ENCODE data around the gene PRAMEF5. TPM values are rescaled to one million over a fixed set of nuclear protein-coding genes. Genes with fewer than 3 reads are reported as not detected.
"Not testable (repeated sequence)": the region's sequence is repeated elsewhere in the genome, so short reads cannot be mapped to it uniquely, and the experiment has no call there.

Gene PRAMEF5
- total and polyA plus RNA-seq, 2 donors (not counting 1 experiment from before 2014, with no cell fraction given), result not detected

DNA sequence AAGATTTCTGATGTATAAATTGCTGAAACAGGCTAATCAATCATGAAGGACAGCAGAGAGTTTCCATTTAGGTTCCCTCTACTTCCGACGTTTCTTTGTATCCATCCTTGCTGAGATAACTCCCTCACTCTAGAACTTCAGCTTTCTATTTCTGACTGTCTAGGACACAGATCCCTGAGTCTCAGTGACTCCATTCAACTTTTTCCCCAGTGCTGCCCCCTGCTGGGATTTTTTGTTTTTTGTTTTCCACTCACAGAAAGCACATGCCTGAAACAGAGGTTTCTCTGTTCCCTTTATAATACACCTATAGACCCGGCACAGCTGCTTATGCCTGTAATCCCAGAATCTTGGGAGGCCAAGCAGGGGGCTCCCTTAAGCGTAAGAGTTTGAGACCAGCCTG is 31.2 kb upstream of the PRAMEF5 start:
- H3K79me2 ChIP-seq (ENCODE audit: control insufficient read depth, insufficient read depth, low read length); H3K9ac ChIP-seq (ENCODE audit: low read length); CTCF ChIA-PET; POLR2A ChIA-PET; H3K9me3 Mint-ChIP-seq (ENCODE audit: insufficient read depth); H3K27me3 ChIP-seq (replicated peaks in 1 of 4; ENCODE audit: control extremely low read depth in 1 of 4, control insufficient read depth in 3 of 4, insufficient read depth in 4 of 4, low read length in 3 of 4); H3K4me3 Mint-ChIP-seq; DNase-seq; H3K27ac ChIP-seq (ENCODE audit: low read length in 2 of 2); H4K20me1 ChIP-seq (ENCODE audit: control insufficient read depth, insufficient read depth, low read length, poor library complexity, severe bottlenecking); H3K4me2 ChIP-seq (replicated peaks; ENCODE audit: low read depth, low read length, poor library complexity, severe bottlenecking); H3K27ac Mint-ChIP-seq; H3K4me1 ChIP-seq (ENCODE audit: control insufficient read depth in 2 of 2, insufficient read depth in 2 of 2, low read length in 2 of 2); intact Hi-C loops (cut with micrococcal nuclease); ATAC-seq (ENCODE audit: low read depth); H3K36me3 ChIP-seq (replicated peaks in 1 of 2; ENCODE audit: control extremely low read depth in 1 of 2, control insufficient read depth in 1 of 2, extremely low read depth in 1 of 2, insufficient read depth in 2 of 2, low read length in 1 of 2); H3K4me3 ChIP-seq (ENCODE audit: control extremely low read depth in 1 of 5, extremely low read depth in 1 of 5, insufficient read depth in 1 of 5, low read depth in 2 of 5, low read length in 4 of 5); H2AFZ ChIP-seq (ENCODE audit: insufficient read depth, low read depth, low read length, poor library complexity, severe bottlenecking); H3K4me1 Mint-ChIP-seq; H3K9me3 ChIP-seq (ENCODE audit: control extremely low read depth in 1 of 3, control insufficient read depth in 2 of 3, insufficient read depth in 1 of 3, low read length in 2 of 3); H3K27me3 Mint-ChIP-seq: not testable (repeated sequence)
- no CpG with 5 or more reads among the region's 4 CpGs for WGBS (ENCODE audit: insufficient coverage)

DNA sequence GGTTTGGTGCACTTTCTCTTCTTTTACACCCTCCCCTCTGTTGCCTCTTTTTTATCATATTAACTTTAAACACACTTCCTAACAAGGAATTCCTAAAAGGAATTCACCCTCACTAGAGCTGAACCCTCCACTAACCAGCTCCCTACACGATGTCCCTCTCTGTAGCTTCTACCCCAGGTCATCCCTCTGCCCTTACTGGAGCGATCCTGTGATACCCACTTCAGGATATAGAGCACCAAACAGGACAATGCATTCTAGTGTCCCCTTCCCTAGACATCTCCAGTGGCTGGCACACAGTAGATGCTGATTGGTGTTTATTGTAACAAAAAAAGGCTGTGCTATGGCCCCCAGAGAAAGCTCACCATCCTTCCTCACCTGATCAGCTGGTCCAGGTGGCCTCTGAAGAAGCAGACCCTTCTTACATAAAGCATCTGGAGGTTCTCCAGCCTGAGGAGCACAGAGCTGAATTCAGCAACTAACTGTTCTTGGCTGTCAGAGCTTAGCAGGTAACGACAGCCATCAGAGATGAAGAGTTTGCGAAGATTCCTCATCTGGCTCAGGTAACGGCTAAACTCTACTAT is 29.4 kb upstream of the PRAMEF5 start:
- Histone ChIP-seq H4K20me1 (ENCODE audit: control insufficient read depth, insufficient read depth, low read length, poor library complexity, severe bottlenecking) (no peaks in the 10 kb centered on the region), H3K27ac (ENCODE audit: low read length in 2 of 2) (no peak overlapping the region), H3K4me2 (replicated peaks; ENCODE audit: low read depth, low read length, poor library complexity, severe bottlenecking) (no peak overlapping the region), H2AFZ (ENCODE audit: insufficient read depth, low read depth, low read length, poor library complexity, severe bottlenecking) (no peak overlapping the region), H3K79me2 (ENCODE audit: control insufficient read depth, insufficient read depth, low read length) (no peaks in the 10 kb centered on the region), H3K4me1 (ENCODE audit: control insufficient read depth in 2 of 2, insufficient read depth in 2 of 2, low read length in 2 of 2) (no peaks in the 10 kb centered on the region), H3K9ac (ENCODE audit: low read length) (no peak overlapping the region), H3K4me3 (ENCODE audit: control extremely low read depth in 1 of 5, extremely low read depth in 1 of 5, insufficient read depth in 1 of 5, low read depth in 2 of 5, low read length in 4 of 5) (no peak overlapping the region), H3K9me3 (ENCODE audit: control extremely low read depth in 1 of 3, control insufficient read depth in 2 of 3, insufficient read depth in 1 of 3, low read length in 2 of 3) (no peaks in the 10 kb centered on the region), H3K27me3 (replicated peaks in 1 of 4; ENCODE audit: control extremely low read depth in 1 of 4, control insufficient read depth in 3 of 4, insufficient read depth in 4 of 4, low read length in 3 of 4) (no peaks in the 10 kb centered on the region), H3K36me3 (replicated peaks in 1 of 2; ENCODE audit: control extremely low read depth in 1 of 2, control insufficient read depth in 1 of 2, extremely low read depth in 1 of 2, insufficient read depth in 2 of 2, low read length in 1 of 2) (no peaks in the 10 kb centered on the region)
- ChIA-PET POLR2A (no interaction called here), CTCF (no interaction called here)
- H3K9me3 Mint-ChIP-seq (ENCODE audit: insufficient read depth), result no peaks in the 10 kb centered on the region
- intact Hi-C loops (cut with micrococcal nuclease), result no loop called here
- H3K27me3 Mint-ChIP-seq, result peaks cover 4% of the 10 kb centered on the region
- WGBS (ENCODE audit: insufficient coverage), result 82% methylated on average over 4 of the region's 5 CpGs
- no peaks in the 10 kb centered on the region for H3K4me1 Mint-ChIP-seq
- ATAC-seq (ENCODE audit: low read depth) (no peak), DNase-seq (no peak)
- H3K27ac Mint-ChIP-seq, result no peak overlapping the region
- TF ChIP-seq EZH2 (IDR thresholded peaks at IDR 0.05; ENCODE audit: borderline replicate concordance, insufficient read depth, low read depth, low read length, poor library complexity, severe bottlenecking), result no peak
- TF ChIP-seq, protein P1, sequence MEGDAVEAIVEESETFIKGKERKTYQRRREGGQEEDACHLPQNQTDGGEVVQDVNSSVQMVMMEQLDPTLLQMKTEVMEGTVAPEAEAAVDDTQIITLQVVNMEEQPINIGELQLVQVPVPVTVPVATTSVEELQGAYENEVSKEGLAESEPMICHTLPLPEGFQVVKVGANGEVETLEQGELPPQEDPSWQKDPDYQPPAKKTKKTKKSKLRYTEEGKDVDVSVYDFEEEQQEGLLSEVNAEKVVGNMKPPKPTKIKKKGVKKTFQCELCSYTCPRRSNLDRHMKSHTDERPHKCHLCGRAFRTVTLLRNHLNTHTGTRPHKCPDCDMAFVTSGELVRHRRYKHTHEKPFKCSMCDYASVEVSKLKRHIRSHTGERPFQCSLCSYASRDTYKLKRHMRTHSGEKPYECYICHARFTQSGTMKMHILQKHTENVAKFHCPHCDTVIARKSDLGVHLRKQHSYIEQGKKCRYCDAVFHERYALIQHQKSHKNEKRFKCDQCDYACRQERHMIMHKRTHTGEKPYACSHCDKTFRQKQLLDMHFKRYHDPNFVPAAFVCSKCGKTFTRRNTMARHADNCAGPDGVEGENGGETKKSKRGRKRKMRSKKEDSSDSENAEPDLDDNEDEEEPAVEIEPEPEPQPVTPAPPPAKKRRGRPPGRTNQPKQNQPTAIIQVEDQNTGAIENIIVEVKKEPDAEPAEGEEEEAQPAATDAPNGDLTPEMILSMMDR (IDR thresholded peaks at IDR 0.05), result no peak
- H3K4me3 Mint-ChIP-seq, result no peak overlapping the region

DNA sequence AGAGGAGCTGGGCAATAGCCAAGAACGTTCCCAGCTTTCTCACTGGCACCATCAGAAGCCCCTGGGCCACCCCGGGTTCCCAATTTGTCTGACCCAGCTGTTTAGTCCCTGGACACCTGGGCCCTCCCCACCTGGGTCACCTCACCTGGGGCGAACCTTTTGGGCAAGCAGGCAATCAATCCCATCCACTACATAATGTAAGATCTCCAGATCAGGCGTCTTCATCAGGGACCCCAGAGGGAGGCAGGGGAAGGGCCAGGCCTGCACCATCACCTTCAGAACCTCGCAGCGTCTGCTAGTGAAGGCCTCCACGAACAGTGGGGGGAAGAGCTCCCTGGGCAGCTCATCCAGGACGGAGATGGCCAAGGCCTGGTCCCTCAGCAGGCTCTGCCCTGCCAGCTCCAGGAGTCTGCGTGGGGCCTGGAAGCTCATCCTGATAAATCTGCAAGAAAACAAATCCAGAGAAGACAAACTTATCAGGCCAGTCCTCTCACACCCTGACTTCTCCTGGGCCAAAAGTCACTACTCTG is 28.3 kb upstream of the PRAMEF5 start, which contains the start of gene PRAMEF18:
Gene PRAMEF18, minus strand, starts transcription at position 480 of the 530 bp plus-strand sequence. Its CDS starts 48 bp downstream, at position 432.
- H3K27me3 Mint-ChIP-seq; DNase-seq; H3K27ac Mint-ChIP-seq; H3K4me1 Mint-ChIP-seq; H2AFZ ChIP-seq (ENCODE audit: insufficient read depth, low read depth, low read length, poor library complexity, severe bottlenecking); H3K79me2 ChIP-seq (ENCODE audit: control insufficient read depth, insufficient read depth, low read length); H3K9me3 ChIP-seq (ENCODE audit: control extremely low read depth in 1 of 3, control insufficient read depth in 2 of 3, insufficient read depth in 1 of 3, low read length in 2 of 3); intact Hi-C loops (cut with micrococcal nuclease); H3K4me2 ChIP-seq (replicated peaks; ENCODE audit: low read depth, low read length, poor library complexity, severe bottlenecking); H3K27ac ChIP-seq (ENCODE audit: low read length in 2 of 2); ATAC-seq (ENCODE audit: low read depth); H3K36me3 ChIP-seq (replicated peaks in 1 of 2; ENCODE audit: control extremely low read depth in 1 of 2, control insufficient read depth in 1 of 2, extremely low read depth in 1 of 2, insufficient read depth in 2 of 2, low read length in 1 of 2); H4K20me1 ChIP-seq (ENCODE audit: control insufficient read depth, insufficient read depth, low read length, poor library complexity, severe bottlenecking); H3K4me3 Mint-ChIP-seq; H3K4me1 ChIP-seq (ENCODE audit: control insufficient read depth in 2 of 2, insufficient read depth in 2 of 2, low read length in 2 of 2); H3K4me3 ChIP-seq (ENCODE audit: control extremely low read depth in 1 of 5, extremely low read depth in 1 of 5, insufficient read depth in 1 of 5, low read depth in 2 of 5, low read length in 4 of 5); H3K9me3 Mint-ChIP-seq (ENCODE audit: insufficient read depth); CTCF ChIA-PET; H3K9ac ChIP-seq (ENCODE audit: low read length); H3K27me3 ChIP-seq (replicated peaks in 1 of 4; ENCODE audit: control extremely low read depth in 1 of 4, control insufficient read depth in 3 of 4, insufficient read depth in 4 of 4, low read length in 3 of 4); POLR2A ChIA-PET: not testable (repeated sequence)
- WGBS (ENCODE audit: insufficient coverage), result 76% methylated on average over 5 of the region's 9 CpGs

Measured in B cell (primary cell).